Endothelial cell of umbilical vein (primary cell): Measurements from ENCODE around the gene TK1. TPM values are rescaled to one million over a fixed set of nuclear protein-coding genes. Genes with fewer than 3 reads are reported as not detected.

Experiments used
- BruUV-seq: library from RNA; stranded (reverse); fragments of 400-500 nt; replicated peaks from 2 replicates; lab custom pipeline; 2021; lab: Mats Ljungman, UMichigan
- CTCF ChIA-PET: fragments of 300-600, 350-600 bp; sonication (Branson Sonifier 250); formaldehyde crosslinking; loops from one replicate; lab custom pipeline; 2021; ENCODE audit warnings: antibody characterized with exemption, inconsistent platforms; lab: Charles Lee
- POLR2A ChIA-PET: fragments of 300-600, 350-600 bp; sonication (Branson Sonifier 250); formaldehyde crosslinking; loops from one replicate; lab custom pipeline; 2021; ENCODE audit warnings: antibody characterized with exemption, inconsistent platforms; lab: Charles Lee
- DNase-seq: peaks from one replicate; pipeline ENCODE4 v3.0.0-alpha.2; 2011; ENCODE audit warnings: low read depth, low spot score
- FAIRE-seq: peaks from 2 replicates; lab custom pipeline; 2011; peaks lifted over from hg19 to GRCh38; lab: Jason Lieb, UNC
- H2AFZ ChIP-seq: 2 replicates; pipeline ENCODE4 v1.6.0; 2012; ENCODE audit warnings: low read depth, low read length, control low read depth, inconsistent platforms
- H3K27ac ChIP-seq: 2 replicates; pipeline ENCODE4 v1.5.1; 2011; ENCODE audit warnings: low read depth, mild to moderate bottlenecking, control low read depth, low read length, moderate library complexity; ENCODE audit not compliant: insufficient read depth
- H3K27me3 ChIP-seq, 2 experiments: 2 replicates each; pipeline versions ENCODE4 v1.6.0 to v1.6.1; 2011; ENCODE audit warnings: low read length in 2 of 2, mixed read lengths in 1 of 2; ENCODE audit not compliant: control insufficient read depth in 2 of 2, insufficient read depth in 2 of 2
- H3K36me3 ChIP-seq, 2 experiments: 2 replicates in 1 of 2; 3 replicates in 1 of 2; pipeline ENCODE4 v1.5.1; 2011; ENCODE audit warnings: low read length in 2 of 2, mild to moderate bottlenecking in 1 of 2, moderate library complexity in 1 of 2; ENCODE audit not compliant: control insufficient read depth in 2 of 2, insufficient read depth in 2 of 2; ENCODE audit errors: extremely low read depth in 1 of 2
- H3K4me1 ChIP-seq: 3 replicates; pipeline ENCODE4 v1.5.1; 2011; ENCODE audit warnings: mild to moderate bottlenecking, low read length; ENCODE audit not compliant: control insufficient read depth, insufficient read depth; ENCODE audit errors: extremely low read depth
- H3K4me2 ChIP-seq: 2 replicates; pipeline ENCODE4 v1.6.1; 2011; ENCODE audit warnings: low read length, control low read depth, mixed read lengths; ENCODE audit not compliant: insufficient read depth
- H3K4me3 ChIP-seq, 3 experiments: fragments of 200-600 bp in 1 of 3; sonication (generic), shearing (Covaris generic) in 1 of 3; replicated peaks in 1 of 3; 2 replicates each; pipeline ENCODE4 v1.5.1; 2011 to 2016; ENCODE audit warnings: control low read depth in 3 of 3, low read length in 3 of 3, mild to moderate bottlenecking in 2 of 3, inconsistent platforms in 1 of 3, low read depth in 1 of 3, moderate library complexity in 1 of 3; ENCODE audit not compliant: insufficient read depth in 1 of 3
- H3K79me2 ChIP-seq: 2 replicates; pipeline ENCODE4 v1.6.0; 2012; ENCODE audit warnings: low read length, inconsistent platforms; ENCODE audit not compliant: control insufficient read depth, insufficient read depth
- H3K9ac ChIP-seq: replicated peaks from 2 replicates; pipeline ENCODE3; 2011; ENCODE audit warnings: low read length, control low read depth; ENCODE audit not compliant: insufficient read depth; ENCODE audit errors: extremely low read depth
- H3K9me1 ChIP-seq: replicated peaks from 3 replicates; pipeline ENCODE4 v1.6.0; 2011; ENCODE audit warnings: mild to moderate bottlenecking, low read length; ENCODE audit not compliant: control insufficient read depth, insufficient read depth; ENCODE audit errors: extremely low read depth
- H3K9me3 ChIP-seq: replicated peaks from 2 replicates; pipeline ENCODE4 v1.5.1; 2012; ENCODE audit warnings: low read length, inconsistent platforms; ENCODE audit not compliant: control insufficient read depth, insufficient read depth
- H4K20me1 ChIP-seq: replicated peaks from 2 replicates; pipeline ENCODE3; 2011; ENCODE audit warnings: mild to moderate bottlenecking, low read length; ENCODE audit not compliant: control insufficient read depth, insufficient read depth; ENCODE audit errors: extremely low read depth
- CTCF ChIP-seq, 2 donors: IDR thresholded peaks; 1 replicate in 1 of 2; 2 replicates in 1 of 2; pipeline ENCODE4 v1.5.1; 2011; ENCODE audit warnings: low read length in 2 of 2, mild to moderate bottlenecking in 2 of 2, moderate library complexity in 2 of 2, control low read depth in 1 of 2, inconsistent platforms in 1 of 2, low read depth in 1 of 2; ENCODE audit not compliant: insufficient read depth in 1 of 2; ENCODE audit errors: extremely low read depth in 1 of 2
- EZH2 ChIP-seq: IDR thresholded peaks from 2 replicates; pipeline ENCODE4 v1.6.1; 2012; ENCODE audit warnings: borderline replicate concordance, low read depth, mild to moderate bottlenecking, moderate library complexity, low read length, inconsistent platforms; ENCODE audit not compliant: severe bottlenecking
- POLR2A ChIP-seq: IDR thresholded peaks from 2 replicates; pipeline ENCODE4 v1.6.1; 2012; ENCODE audit warnings: low read depth, mild to moderate bottlenecking, control low read depth, low read length
- dilution Hi-C: fragments of 300-500 bp; cut with MboI; formaldehyde crosslinking; loops from one replicate; pipeline ENCODE4 v1.15.0; 2019; ENCODE audit warnings: low sequenced_read_pairs; ENCODE audit not compliant: extremely low pct_ligation_motif_present
- intact Hi-C: fragments of 100-400 bp; cut with micrococcal nuclease; formaldehyde crosslinking; loops from one replicate; pipeline ENCODE4 v1.10.0; 2022
- polyA plus RNA-seq, 4 experiments: library from polyadenylated mRNA; depleted of rRNA in 3 of 4; stranded (reverse) in 3 of 4; unstranded in 1 of 4; fragments of >200 nt; gene quantifications; 2 replicates each; pipeline versions ENCODE4 v1.2.1 to v1.2.3, GENCODE V29; 2011 to 2012; ENCODE audit warnings: missing spikeins in 1 of 4
- total RNA-seq: library from RNA; stranded (reverse); gene quantifications from 2 replicates; pipeline ENCODE4 v1.2.3, GENCODE V29; 2021

Gene TK1
- total and polyA plus RNA-seq, 2 donors (not counting 3 experiments of a cell fraction or from before 2014, with no cell fraction given): 111 to 159 TPM

GRCh38 chr17:78132084-78132676 is 54.7 kb downstream of the TK1 start:
- no peaks in the 10 kb centered on the region for H3K36me3 ChIP-seq
- no peaks in the 10 kb centered on the region for H3K79me2 ChIP-seq
- POLR2A ChIA-PET: no interaction called here
- intact Hi-C loops: loop anchor here (5.0 kb wide), 1 partner anchor 35 kb away; the partner anchor contains the start of gene SYNGR2
- TF ChIP-seq CTCF (IDR thresholded peaks at IDR 0.05; ENCODE audit: extremely low read depth in 1 of 2, insufficient read depth in 1 of 2, low read depth in 1 of 2, low read length in 2 of 2) (no peak), POLR2A (no peak), EZH2 (peak; percentile 5)
- FAIRE-seq (no peak), DNase-seq (no peak)
- no peaks in the 10 kb centered on the region for H3K9me3 ChIP-seq
- CTCF ChIA-PET: no interaction called here
- no peaks in the 10 kb centered on the region for H3K9me1 ChIP-seq
- H2AFZ ChIP-seq: no peak overlapping the region
- peaks cover 23% of the 10 kb centered on the region for H3K4me1 ChIP-seq
- H3K4me2 ChIP-seq: no peak overlapping the region
- dilution Hi-C loops: no loop called here
- no peaks in the 10 kb centered on the region for H4K20me1 ChIP-seq
- no peak overlapping the region for H3K4me3 ChIP-seq
- no peaks in the 10 kb centered on the region for H3K27me3 ChIP-seq
- H3K27ac ChIP-seq: no peak overlapping the region
- H3K9ac ChIP-seq: no peak overlapping the region
- BruUV-seq: no TSS peak
